ENCODE measurements around the gene CAV2.

The CAV2 gene, protein sequence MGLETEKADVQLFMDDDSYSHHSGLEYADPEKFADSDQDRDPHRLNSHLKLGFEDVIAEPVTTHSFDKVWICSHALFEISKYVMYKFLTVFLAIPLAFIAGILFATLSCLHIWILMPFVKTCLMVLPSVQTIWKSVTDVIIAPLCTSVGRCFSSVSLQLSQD

DNA sequence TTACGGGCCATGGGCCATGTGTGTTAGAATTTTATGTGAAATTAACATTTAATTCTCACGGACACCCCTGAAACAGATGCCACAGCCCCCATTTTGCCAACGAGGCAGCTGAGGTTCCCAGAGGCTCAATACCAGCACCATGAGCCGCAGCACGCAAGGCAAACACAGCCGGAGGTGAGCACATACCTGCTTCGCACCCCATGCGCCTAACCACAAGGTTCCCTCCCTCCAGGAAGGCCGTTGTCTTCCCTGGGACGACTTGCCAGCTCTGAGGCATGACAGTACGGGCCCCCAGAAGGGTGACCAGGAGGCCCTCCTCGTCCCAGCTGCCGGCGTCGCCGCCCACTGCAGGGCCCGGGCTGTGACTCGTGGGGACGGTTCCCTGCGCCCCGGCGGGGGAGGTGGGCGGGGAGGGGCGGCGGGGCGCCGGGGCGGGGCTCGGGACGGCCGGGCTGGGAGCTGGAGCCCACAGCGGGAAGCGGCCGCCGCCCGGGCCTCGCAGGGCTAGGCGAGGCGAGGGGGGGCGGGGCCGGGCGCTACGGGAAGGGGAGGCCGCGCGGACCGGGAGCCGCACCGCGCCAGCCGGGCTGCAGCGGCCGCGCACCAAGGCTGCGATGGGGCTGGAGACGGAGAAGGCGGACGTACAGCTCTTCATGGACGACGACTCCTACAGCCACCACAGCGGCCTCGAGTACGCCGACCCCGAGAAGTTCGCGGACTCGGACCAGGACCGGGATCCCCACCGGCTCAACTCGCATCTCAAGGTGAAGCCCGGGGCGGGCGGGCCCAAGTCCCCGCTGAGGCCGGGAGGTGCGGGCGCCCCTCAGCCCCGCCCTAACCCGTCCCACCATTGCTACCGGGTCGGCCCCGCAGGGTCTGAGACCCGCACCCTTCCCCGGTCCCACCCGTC lies at the start of gene CAV2:
CAV2 (plus strand) TSS at position 571 of the 910 bp plus-strand sequence; CDS start at position 615, 44 bp downstream.
- no peak within 1 kb of the TSS for H3K9ac ChIP-seq
- peak within 1 kb of the TSS; percentile 51 for H3K27ac ChIP-seq
- peak within 1 kb of the TSS; percentile 75 for H3K4me2 ChIP-seq (ENCODE audit: low read length)
- peak within 1 kb of the TSS; percentile 97 for H2AFZ ChIP-seq
- no peaks in the 10 kb centered on the region for H3K79me2 ChIP-seq
- H3K4me3 ChIP-seq (ENCODE audit: low read depth, low read length) = peak within 1 kb of the TSS; percentile 61
- no peak for TF ChIP-seq CTCF (IDR thresholded peaks at IDR 0.05)
- H3K9me3 ChIP-seq (ENCODE audit: control insufficient read depth, low read length) = no peaks in the 10 kb centered on the region
- H3K27me3 ChIP-seq (ENCODE audit: control insufficient read depth, insufficient read depth, low read length) = no peaks in the 10 kb centered on the region
- no peaks in the 10 kb centered on the region for H3K36me3 ChIP-seq (ENCODE audit: control insufficient read depth, insufficient read depth, low read length)
- peaks cover 2% of the 10 kb centered on the region for H3K4me1 ChIP-seq

DNA sequence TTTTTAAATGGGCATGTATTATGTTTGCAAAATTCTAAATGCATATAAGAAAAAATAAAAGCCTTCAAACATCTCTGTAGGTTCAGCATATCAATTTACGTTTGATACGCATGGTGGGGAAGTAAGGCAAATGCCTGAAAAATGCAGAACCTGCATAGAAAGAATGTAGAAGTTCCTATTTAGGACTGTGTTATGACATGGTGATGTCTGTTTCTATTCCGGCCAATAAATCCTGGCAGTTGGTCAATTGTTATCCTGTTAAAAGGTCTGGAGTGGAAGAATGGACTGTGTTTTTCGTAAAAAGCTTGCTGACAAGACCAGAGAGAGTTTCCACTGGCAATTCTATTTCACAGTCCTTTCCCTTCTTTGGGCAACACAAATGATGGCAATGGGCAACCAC lies 49.6 kb upstream of the CAV2 start:
- Histone ChIP-seq H3K9me3 (ENCODE audit: control insufficient read depth, low read length) (no peaks in the 10 kb centered on the region), H3K79me2 (no peaks in the 10 kb centered on the region), H3K4me3 (ENCODE audit: low read depth, low read length) (no peak overlapping the region), H3K36me3 (ENCODE audit: control insufficient read depth, insufficient read depth, low read length) (no peaks in the 10 kb centered on the region), H3K4me1 (no peaks in the 10 kb centered on the region), H2AFZ (no peak overlapping the region), H3K4me2 (ENCODE audit: low read length) (no peak overlapping the region), H3K27ac (no peak overlapping the region), H3K27me3 (ENCODE audit: control insufficient read depth, insufficient read depth, low read length) (no peaks in the 10 kb centered on the region), H3K9ac (no peak overlapping the region)
- TF ChIP-seq CTCF (IDR thresholded peaks at IDR 0.05) = no peak

GRCh38 chr7:116451957-116452729 lies 47.4 kb upstream of the CAV2 start:
- Histone ChIP-seq H3K36me3 (ENCODE audit: control insufficient read depth, insufficient read depth, low read length) (no peaks in the 10 kb centered on the region), H3K27ac (no peak overlapping the region), H3K9me3 (ENCODE audit: control insufficient read depth, low read length) (no peaks in the 10 kb centered on the region), H3K27me3 (ENCODE audit: control insufficient read depth, insufficient read depth, low read length) (no peaks in the 10 kb centered on the region), H3K4me3 (ENCODE audit: low read depth, low read length) (no peak overlapping the region), H3K4me1 (no peaks in the 10 kb centered on the region), H2AFZ (no peak overlapping the region), H3K9ac (no peak overlapping the region), H3K4me2 (ENCODE audit: low read length) (no peak overlapping the region), H3K79me2 (no peaks in the 10 kb centered on the region)
- TF ChIP-seq CTCF (IDR thresholded peaks at IDR 0.05) = no peak

- Histone ChIP-seq H3K4me1 (no peaks in the 10 kb centered on the region), H3K27me3 (ENCODE audit: control insufficient read depth, insufficient read depth, low read length) (no peaks in the 10 kb centered on the region), H3K4me3 (ENCODE audit: low read depth, low read length) (no peak overlapping the region), H3K79me2 (no peaks in the 10 kb centered on the region), H3K4me2 (ENCODE audit: low read length) (no peak overlapping the region), H3K9me3 (ENCODE audit: control insufficient read depth, low read length) (no peaks in the 10 kb centered on the region), H3K36me3 (ENCODE audit: control insufficient read depth, insufficient read depth, low read length) (no peaks in the 10 kb centered on the region), H3K27ac (no peak overlapping the region), H3K9ac (no peak overlapping the region), H2AFZ (no peak overlapping the region)
- no peak for TF ChIP-seq CTCF (IDR thresholded peaks at IDR 0.05)
Measured at GRCh38 chr7:116454377-116454776, 45.2 kb upstream of the CAV2 start.

All from parathyroid adenoma (tissue), 2 donors.